ENCODE measurements around the gene INVS. TPM values are rescaled to one million over a fixed set of nuclear protein-coding genes. Genes with fewer than 3 reads are reported as not detected.

INVS gene
- total and polyA plus RNA-seq, 2 experiments from 2014 or later, result 4.1 to 8.7 TPM

DNA sequence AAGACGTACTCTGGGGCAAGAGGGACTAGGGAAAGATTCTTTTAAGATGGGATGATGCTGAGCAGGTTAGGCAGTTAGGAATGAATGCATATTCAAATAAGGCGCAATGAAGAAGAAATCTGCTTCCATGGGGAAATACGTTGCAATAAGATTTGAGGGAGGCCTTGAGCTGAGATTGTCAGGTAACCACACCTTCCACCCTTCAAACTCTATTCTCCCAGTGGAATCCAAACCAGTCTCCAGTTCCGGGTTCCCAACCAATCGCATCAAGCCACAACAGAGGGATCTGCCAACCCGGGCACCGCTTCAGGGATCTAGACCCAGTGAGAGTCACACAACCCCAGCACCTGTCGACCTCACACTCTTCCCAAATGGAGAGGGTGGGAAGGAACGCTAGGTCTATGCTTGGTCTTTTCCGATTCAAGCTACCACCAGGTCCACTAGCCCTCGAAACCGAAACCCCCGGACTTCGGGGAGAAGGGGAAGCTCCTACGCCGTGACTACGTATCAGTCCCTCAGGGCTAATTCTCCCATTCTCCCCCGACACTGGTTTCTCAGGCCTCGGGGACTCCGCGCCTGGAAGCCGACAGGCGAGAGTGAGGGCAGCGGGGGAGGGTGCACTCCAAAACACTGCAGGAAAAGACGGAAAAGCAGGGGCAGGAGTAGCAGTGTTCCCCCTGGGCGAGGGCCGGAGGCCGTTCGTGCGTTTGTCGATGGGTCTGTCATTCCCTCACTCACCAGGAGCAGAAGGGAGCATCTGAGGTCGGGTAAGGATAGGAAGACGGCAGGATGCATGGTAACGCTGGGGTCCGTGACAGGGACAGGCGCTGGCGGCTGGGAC, 777 bp upstream of the INVS start:
- Mint-ChIP-seq H3K27ac (peak overlapping the region; percentile 96), H3K27me3 (ENCODE audit: insufficient read depth, low read depth, poor library complexity) (peaks cover 12% of the 10 kb centered on the region), H3K4me1 (peaks cover 11% of the 10 kb centered on the region), H3K9me3 (no peaks in the 10 kb centered on the region), H3K4me3 (peak overlapping the region; percentile 98), H3K36me3 (ENCODE audit: low read depth) (no peaks in the 10 kb centered on the region)
- ATAC-seq, result peak; percentile 69
- Histone ChIP-seq H3K4me3 (peak overlapping the region; percentile 86), H3F3A (replicated peaks; ENCODE audit: low read depth) (no peaks in the 10 kb centered on the region), H3K79me2 (replicated peaks; ENCODE audit: insufficient read depth) (peaks cover 46% of the 10 kb centered on the region), H3K36me3 (ENCODE audit: insufficient read depth) (no peaks in the 10 kb centered on the region), H3K9me2 (ENCODE audit: insufficient read depth) (no peaks in the 10 kb centered on the region), H3K4me2 (peak overlapping the region; percentile 91), H3K4me1 (ENCODE audit: insufficient read depth) (peaks cover 13% of the 10 kb centered on the region; the same call in 1 of the 2 replicates), H3K27me3 (ENCODE audit: insufficient read depth) (no peaks in the 10 kb centered on the region), H4K20me1 (replicated peaks; ENCODE audit: insufficient read depth) (peaks cover 12% of the 10 kb centered on the region; the same call in 1 of the 2 replicates), H3K27ac (ENCODE audit: low read depth) (peak overlapping the region; percentile 35; the same call in 1 of the 2 replicates), H2AFZ (peak overlapping the region; percentile 86)
- TF ChIP-seq CREB1 (CRISPR knock-in tag; IDR thresholded peaks at IDR 0.05; ENCODE audit: low read depth) (no peak), NANOG (IDR thresholded peaks at IDR 0.05; ENCODE audit: borderline replicate concordance) (no peak), ZNF331 (CRISPR knock-in tag; IDR thresholded peaks at IDR 0.05; ENCODE audit: low read depth) (no peak), STAT1 (IDR thresholded peaks at IDR 0.05; ENCODE audit: unreplicated experiment) (no peak), ZNF114 (CRISPR knock-in tag; IDR thresholded peaks at IDR 0.05) (no peak), EZH2 (IDR thresholded peaks at IDR 0.05; ENCODE audit: low read depth, unreplicated experiment) (no peak), POLR2AphosphoS5 (IDR thresholded peaks at IDR 0.05; ENCODE audit: low read depth) (no peak), EZH2phosphoT487 (IDR thresholded peaks at IDR 0.05; ENCODE audit: unreplicated experiment) (no peak), JUNB (IDR thresholded peaks at IDR 0.05; ENCODE audit: unreplicated experiment) (no peak)
- TF ChIP-seq, protein P1, sequence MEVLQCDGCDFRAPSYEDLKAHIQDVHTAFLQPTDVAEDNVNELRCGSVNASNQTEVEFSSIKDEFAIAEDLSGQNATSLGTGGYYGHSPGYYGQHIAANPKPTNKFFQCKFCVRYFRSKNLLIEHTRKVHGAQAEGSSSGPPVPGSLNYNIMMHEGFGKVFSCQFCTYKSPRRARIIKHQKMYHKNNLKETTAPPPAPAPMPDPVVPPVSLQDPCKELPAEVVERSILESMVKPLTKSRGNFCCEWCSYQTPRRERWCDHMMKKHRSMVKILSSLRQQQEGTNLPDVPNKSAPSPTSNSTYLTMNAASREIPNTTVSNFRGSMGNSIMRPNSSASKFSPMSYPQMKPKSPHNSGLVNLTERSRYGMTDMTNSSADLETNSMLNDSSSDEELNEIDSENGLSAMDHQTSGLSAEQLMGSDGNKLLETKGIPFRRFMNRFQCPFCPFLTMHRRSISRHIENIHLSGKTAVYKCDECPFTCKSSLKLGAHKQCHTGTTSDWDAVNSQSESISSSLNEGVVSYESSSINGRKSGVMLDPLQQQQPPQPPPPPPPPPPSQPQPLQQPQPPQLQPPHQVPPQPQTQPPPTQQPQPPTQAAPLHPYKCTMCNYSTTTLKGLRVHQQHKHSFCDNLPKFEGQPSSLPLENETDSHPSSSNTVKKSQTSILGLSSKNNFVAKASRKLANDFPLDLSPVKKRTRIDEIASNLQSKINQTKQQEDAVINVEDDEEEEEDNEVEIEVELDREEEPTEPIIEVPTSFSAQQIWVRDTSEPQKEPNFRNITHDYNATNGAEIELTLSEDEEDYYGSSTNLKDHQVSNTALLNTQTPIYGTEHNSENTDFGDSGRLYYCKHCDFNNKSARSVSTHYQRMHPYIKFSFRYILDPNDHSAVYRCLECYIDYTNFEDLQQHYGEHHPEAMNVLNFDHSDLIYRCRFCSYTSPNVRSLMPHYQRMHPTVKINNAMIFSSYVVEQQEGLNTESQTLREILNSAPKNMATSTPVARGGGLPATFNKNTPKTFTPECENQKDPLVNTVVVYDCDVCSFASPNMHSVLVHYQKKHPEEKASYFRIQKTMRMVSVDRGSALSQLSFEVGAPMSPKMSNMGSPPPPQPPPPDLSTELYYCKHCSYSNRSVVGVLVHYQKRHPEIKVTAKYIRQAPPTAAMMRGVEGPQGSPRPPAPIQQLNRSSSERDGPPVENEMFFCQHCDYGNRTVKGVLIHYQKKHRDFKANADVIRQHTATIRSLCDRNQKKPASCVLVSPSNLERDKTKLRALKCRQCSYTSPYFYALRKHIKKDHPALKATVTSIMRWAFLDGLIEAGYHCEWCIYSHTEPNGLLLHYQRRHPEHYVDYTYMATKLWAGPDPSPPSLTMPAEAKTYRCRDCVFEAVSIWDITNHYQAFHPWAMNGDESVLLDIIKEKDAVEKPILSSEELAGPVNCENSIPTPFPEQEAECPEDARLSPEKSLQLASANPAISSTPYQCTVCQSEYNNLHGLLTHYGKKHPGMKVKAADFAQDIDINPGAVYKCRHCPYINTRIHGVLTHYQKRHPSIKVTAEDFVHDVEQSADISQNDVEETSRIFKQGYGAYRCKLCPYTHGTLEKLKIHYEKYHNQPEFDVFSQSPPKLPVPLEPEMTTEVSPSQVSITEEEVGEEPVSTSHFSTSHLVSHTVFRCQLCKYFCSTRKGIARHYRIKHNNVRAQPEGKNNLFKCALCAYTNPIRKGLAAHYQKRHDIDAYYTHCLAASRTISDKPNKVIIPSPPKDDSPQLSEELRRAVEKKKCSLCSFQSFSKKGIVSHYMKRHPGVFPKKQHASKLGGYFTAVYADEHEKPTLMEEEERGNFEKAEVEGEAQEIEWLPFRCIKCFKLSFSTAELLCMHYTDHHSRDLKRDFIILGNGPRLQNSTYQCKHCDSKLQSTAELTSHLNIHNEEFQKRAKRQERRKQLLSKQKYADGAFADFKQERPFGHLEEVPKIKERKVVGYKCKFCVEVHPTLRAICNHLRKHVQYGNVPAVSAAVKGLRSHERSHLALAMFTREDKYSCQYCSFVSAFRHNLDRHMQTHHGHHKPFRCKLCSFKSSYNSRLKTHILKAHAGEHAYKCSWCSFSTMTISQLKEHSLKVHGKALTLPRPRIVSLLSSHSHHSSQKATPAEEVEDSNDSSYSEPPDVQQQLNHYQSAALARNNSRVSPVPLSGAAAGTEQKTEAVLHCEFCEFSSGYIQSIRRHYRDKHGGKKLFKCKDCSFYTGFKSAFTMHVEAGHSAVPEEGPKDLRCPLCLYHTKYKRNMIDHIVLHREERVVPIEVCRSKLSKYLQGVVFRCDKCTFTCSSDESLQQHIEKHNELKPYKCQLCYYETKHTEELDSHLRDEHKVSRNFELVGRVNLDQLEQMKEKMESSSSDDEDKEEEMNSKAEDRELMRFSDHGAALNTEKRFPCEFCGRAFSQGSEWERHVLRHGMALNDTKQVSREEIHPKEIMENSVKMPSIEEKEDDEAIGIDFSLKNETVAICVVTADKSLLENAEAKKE (CRISPR knock-in tag; IDR thresholded peaks at IDR 0.05), result no peak
- TF ChIP-seq, protein P2, sequence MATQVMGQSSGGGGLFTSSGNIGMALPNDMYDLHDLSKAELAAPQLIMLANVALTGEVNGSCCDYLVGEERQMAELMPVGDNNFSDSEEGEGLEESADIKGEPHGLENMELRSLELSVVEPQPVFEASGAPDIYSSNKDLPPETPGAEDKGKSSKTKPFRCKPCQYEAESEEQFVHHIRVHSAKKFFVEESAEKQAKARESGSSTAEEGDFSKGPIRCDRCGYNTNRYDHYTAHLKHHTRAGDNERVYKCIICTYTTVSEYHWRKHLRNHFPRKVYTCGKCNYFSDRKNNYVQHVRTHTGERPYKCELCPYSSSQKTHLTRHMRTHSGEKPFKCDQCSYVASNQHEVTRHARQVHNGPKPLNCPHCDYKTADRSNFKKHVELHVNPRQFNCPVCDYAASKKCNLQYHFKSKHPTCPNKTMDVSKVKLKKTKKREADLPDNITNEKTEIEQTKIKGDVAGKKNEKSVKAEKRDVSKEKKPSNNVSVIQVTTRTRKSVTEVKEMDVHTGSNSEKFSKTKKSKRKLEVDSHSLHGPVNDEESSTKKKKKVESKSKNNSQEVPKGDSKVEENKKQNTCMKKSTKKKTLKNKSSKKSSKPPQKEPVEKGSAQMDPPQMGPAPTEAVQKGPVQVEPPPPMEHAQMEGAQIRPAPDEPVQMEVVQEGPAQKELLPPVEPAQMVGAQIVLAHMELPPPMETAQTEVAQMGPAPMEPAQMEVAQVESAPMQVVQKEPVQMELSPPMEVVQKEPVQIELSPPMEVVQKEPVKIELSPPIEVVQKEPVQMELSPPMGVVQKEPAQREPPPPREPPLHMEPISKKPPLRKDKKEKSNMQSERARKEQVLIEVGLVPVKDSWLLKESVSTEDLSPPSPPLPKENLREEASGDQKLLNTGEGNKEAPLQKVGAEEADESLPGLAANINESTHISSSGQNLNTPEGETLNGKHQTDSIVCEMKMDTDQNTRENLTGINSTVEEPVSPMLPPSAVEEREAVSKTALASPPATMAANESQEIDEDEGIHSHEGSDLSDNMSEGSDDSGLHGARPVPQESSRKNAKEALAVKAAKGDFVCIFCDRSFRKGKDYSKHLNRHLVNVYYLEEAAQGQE (IDR thresholded peaks at IDR 0.05; ENCODE audit: unreplicated experiment), result no peak
- TF ChIP-seq, protein P3, sequence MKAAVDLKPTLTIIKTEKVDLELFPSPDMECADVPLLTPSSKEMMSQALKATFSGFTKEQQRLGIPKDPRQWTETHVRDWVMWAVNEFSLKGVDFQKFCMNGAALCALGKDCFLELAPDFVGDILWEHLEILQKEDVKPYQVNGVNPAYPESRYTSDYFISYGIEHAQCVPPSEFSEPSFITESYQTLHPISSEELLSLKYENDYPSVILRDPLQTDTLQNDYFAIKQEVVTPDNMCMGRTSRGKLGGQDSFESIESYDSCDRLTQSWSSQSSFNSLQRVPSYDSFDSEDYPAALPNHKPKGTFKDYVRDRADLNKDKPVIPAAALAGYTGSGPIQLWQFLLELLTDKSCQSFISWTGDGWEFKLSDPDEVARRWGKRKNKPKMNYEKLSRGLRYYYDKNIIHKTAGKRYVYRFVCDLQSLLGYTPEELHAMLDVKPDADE (IDR thresholded peaks at IDR 0.05), result no peak
- TF ChIP-seq, protein P4, sequence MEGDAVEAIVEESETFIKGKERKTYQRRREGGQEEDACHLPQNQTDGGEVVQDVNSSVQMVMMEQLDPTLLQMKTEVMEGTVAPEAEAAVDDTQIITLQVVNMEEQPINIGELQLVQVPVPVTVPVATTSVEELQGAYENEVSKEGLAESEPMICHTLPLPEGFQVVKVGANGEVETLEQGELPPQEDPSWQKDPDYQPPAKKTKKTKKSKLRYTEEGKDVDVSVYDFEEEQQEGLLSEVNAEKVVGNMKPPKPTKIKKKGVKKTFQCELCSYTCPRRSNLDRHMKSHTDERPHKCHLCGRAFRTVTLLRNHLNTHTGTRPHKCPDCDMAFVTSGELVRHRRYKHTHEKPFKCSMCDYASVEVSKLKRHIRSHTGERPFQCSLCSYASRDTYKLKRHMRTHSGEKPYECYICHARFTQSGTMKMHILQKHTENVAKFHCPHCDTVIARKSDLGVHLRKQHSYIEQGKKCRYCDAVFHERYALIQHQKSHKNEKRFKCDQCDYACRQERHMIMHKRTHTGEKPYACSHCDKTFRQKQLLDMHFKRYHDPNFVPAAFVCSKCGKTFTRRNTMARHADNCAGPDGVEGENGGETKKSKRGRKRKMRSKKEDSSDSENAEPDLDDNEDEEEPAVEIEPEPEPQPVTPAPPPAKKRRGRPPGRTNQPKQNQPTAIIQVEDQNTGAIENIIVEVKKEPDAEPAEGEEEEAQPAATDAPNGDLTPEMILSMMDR (conservative IDR thresholded peaks at IDR 0.05; ENCODE audit: low read depth in 2 of 2), result no peak
- DNase-seq (ENCODE audit: low spot score), result peak; percentile 91

Measured in GM23338 (cell line).